Fibroblast of lung (primary cell): ENCODE measurements around the gene KRTAP19-6. TPM values are rescaled to one million over a fixed set of nuclear protein-coding genes. Genes with fewer than 3 reads are reported as not detected.
"Not testable (repeated sequence)": the region's sequence is repeated elsewhere in the genome, so short reads cannot be mapped to it uniquely, and the experiment has no call there.

Source experiments
- DNase-seq, 2 donors: peaks; one replicate each; pipeline versions ENCODE4 v3.0.0 to v3.0.0-alpha.2; 2010; ENCODE audit warnings: low read depth in 2 of 2
- H2AFZ ChIP-seq: 2 replicates; pipeline ENCODE4 v1.5.1; 2012; ENCODE audit warnings: low read length, control low read depth, inconsistent platforms
- H3K27ac ChIP-seq: 2 replicates; pipeline ENCODE4 v1.5.1; 2011; ENCODE audit warnings: low read length, control low read depth; ENCODE audit not compliant: insufficient read depth
- H3K27me3 ChIP-seq: 2 replicates; pipeline ENCODE4 v1.5.1; 2011; ENCODE audit warnings: mild to moderate bottlenecking, low read length; ENCODE audit not compliant: control insufficient read depth, insufficient read depth
- H3K36me3 ChIP-seq: 2 replicates; pipeline ENCODE4 v1.5.1; 2011; ENCODE audit warnings: low read length; ENCODE audit not compliant: control insufficient read depth, insufficient read depth
- H3K4me1 ChIP-seq: 2 replicates; pipeline ENCODE4 v1.5.1; 2011; ENCODE audit warnings: low read length; ENCODE audit not compliant: control insufficient read depth, insufficient read depth; ENCODE audit errors: extremely low read depth
- H3K4me2 ChIP-seq: 2 replicates; pipeline ENCODE4 v1.5.1; 2011; ENCODE audit warnings: low read length, control low read depth; ENCODE audit not compliant: insufficient read depth; ENCODE audit errors: extremely low read depth
- H3K4me3 ChIP-seq, 4 experiments: fragments of 200-600 bp in 1 of 4; sonication (generic) in 1 of 4; replicated peaks in 1 of 4; 2 replicates each; pipeline ENCODE4 v1.5.1; 2011 to 2016; ENCODE audit warnings: low read length in 4 of 4, low read depth in 3 of 4, mild to moderate bottlenecking in 3 of 4, control low read depth in 2 of 4, inconsistent platforms in 1 of 4, mixed read lengths in 1 of 4; ENCODE audit not compliant: insufficient read depth in 1 of 4; ENCODE audit errors: control extremely low read depth in 1 of 4
- H3K79me2 ChIP-seq: 2 replicates; pipeline ENCODE4 v1.5.1; 2012; ENCODE audit warnings: mild to moderate bottlenecking, low read length, inconsistent platforms; ENCODE audit not compliant: control insufficient read depth, insufficient read depth
- H3K9ac ChIP-seq: 2 replicates; pipeline ENCODE4 v1.5.1; 2011; ENCODE audit warnings: mild to moderate bottlenecking, low read length, control low read depth; ENCODE audit not compliant: insufficient read depth
- H3K9me3 ChIP-seq: 2 replicates; pipeline ENCODE4 v1.5.1; 2012; ENCODE audit warnings: low read depth, low read length; ENCODE audit not compliant: control insufficient read depth, insufficient read depth
- H4K20me1 ChIP-seq: 2 replicates; pipeline ENCODE4 v1.5.1; 2011; ENCODE audit warnings: low read length; ENCODE audit not compliant: control insufficient read depth, insufficient read depth; ENCODE audit errors: extremely low read depth
- EZH2 ChIP-seq: IDR thresholded peaks from 2 replicates; pipeline ENCODE4 v1.5.1; 2012; ENCODE audit warnings: low read length, control low read depth, mild to moderate bottlenecking; ENCODE audit errors: missing control alignments
- polyA plus RNA-seq, 2 donors: library from polyadenylated mRNA; depleted of rRNA in 1 of 2; stranded (reverse) in 1 of 2; unstranded in 1 of 2; fragments of >200 nt; gene quantifications; 2 replicates each; pipeline ENCODE4 v1.2.1, GENCODE V29; 2011 to 2012; ENCODE audit warnings: missing spikeins in 1 of 2
- total RNA-seq: library from RNA; depleted of rRNA; stranded (reverse); fragments of >200 nt; gene quantifications from 2 replicates; pipeline ENCODE4 v1.2.1, GENCODE V29; 2014
- TF ChIP-seq, protein P1 (sequence below), 2 donors: IDR thresholded peaks in 1 of 2; conservative IDR thresholded peaks in 1 of 2; 1 replicate in 1 of 2; 2 replicates in 1 of 2; pipeline ENCODE4 v1.5.1; 2011 to 2012; ENCODE audit warnings: low read length in 2 of 2, control low read depth in 1 of 2, inconsistent platforms in 1 of 2, low read depth in 1 of 2, mild to moderate bottlenecking in 1 of 2

KRTAP19-6 gene
- total and polyA plus RNA-seq, 2 donors (not counting 1 experiment from before 2014, with no cell fraction given): not detected

DNA sequence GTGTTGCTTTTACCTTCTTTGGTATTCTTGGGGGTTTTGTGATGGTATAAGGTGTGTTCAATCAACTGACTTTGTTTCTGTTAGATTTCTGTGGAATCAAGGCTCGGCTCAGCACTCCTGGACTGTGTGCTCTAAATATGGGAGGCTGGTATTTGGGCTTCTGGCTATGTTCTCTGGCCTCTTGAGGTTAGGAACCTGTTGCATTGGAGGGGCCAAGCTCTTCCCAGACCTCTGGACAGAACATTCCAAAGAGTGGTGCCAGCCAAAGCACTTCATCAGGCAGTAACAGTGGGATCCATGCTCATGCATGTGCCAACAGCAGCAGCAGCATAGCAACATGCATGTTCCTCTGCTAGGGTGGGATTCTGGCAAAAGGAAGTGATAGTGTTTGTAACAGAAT, 11.1 kb upstream of the KRTAP19-6 start:
- Histone ChIP-seq H3K9ac (no peak overlapping the region), H2AFZ (no peak overlapping the region), H3K4me3 (no peak overlapping the region), H3K27ac (no peak overlapping the region), H3K36me3 (no peaks in the 10 kb centered on the region), H3K4me1 (no peaks in the 10 kb centered on the region), H3K4me2 (no peak overlapping the region), H3K79me2 (no peaks in the 10 kb centered on the region), H4K20me1 (no peaks in the 10 kb centered on the region), H3K9me3 (no peaks in the 10 kb centered on the region), H3K27me3 (no peaks in the 10 kb centered on the region)
- DNase-seq: no peak
- TF ChIP-seq, protein P1, sequence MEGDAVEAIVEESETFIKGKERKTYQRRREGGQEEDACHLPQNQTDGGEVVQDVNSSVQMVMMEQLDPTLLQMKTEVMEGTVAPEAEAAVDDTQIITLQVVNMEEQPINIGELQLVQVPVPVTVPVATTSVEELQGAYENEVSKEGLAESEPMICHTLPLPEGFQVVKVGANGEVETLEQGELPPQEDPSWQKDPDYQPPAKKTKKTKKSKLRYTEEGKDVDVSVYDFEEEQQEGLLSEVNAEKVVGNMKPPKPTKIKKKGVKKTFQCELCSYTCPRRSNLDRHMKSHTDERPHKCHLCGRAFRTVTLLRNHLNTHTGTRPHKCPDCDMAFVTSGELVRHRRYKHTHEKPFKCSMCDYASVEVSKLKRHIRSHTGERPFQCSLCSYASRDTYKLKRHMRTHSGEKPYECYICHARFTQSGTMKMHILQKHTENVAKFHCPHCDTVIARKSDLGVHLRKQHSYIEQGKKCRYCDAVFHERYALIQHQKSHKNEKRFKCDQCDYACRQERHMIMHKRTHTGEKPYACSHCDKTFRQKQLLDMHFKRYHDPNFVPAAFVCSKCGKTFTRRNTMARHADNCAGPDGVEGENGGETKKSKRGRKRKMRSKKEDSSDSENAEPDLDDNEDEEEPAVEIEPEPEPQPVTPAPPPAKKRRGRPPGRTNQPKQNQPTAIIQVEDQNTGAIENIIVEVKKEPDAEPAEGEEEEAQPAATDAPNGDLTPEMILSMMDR (conservative IDR thresholded peaks at IDR 0.05 in 1 of 2, IDR thresholded peaks at IDR 0.05 in 1 of 2; ENCODE audit: low read depth in 1 of 2, low read length in 2 of 2): no peak
- TF ChIP-seq EZH2: no peak

DNA sequence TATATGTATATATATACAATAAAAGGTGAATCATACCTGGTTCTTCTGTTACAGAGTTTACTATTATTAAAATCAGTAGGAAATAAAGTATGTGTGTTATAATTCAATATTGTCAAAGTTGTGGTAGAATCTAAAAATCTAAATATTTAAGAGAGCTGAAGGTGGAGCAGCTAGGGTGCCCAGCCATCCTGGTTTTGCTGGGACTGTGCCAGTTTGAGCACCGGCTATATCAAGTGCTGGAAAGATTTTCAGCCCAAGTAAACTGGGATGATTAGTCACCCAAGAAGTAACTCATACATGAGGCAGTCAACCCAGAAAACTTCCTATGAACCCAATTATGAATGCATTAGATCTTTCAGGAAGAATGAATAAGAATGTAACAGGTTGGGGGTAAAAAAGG, 22.8 kb downstream of the KRTAP19-6 start:
- no peaks in the 10 kb centered on the region for H3K79me2 ChIP-seq
- no peaks in the 10 kb centered on the region for H3K9me3 ChIP-seq
- no peak overlapping the region for H2AFZ ChIP-seq
- H3K4me1 ChIP-seq: no peaks in the 10 kb centered on the region
- no peak overlapping the region for H3K4me3 ChIP-seq
- H3K27ac ChIP-seq: no peak overlapping the region
- no peaks in the 10 kb centered on the region for H4K20me1 ChIP-seq
- no peaks in the 10 kb centered on the region for H3K27me3 ChIP-seq
- H3K36me3 ChIP-seq: no peaks in the 10 kb centered on the region
- no peak overlapping the region for H3K9ac ChIP-seq
- no peak for DNase-seq
- H3K4me2 ChIP-seq: no peak overlapping the region
- TF ChIP-seq, protein P1 (conservative IDR thresholded peaks at IDR 0.05 in 1 of 2, IDR thresholded peaks at IDR 0.05 in 1 of 2; ENCODE audit: low read depth in 1 of 2, low read length in 2 of 2): no peak
- TF ChIP-seq EZH2: no peak

DNA sequence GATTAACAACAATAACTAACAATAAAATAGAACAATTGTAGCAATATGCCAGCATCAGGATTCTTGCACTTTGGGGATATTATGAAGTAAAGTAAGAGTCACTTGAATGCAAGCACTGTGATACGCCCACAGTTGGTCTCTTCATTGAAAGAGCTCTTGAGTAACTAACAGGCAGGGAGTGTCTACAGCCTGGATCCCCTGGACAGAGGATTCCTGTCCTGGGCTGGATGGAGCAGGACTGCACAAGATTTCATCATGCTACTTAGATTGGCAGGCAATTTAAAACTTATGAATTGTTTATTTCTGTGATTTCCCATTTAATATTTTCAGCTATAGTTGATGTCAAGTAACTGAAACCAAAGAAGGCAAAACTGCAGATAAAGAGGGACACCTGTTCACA, 26.0 kb downstream of the KRTAP19-6 start:
- H3K79me2 ChIP-seq: no peaks in the 10 kb centered on the region
- no peaks in the 10 kb centered on the region for H3K4me1 ChIP-seq
- no peak overlapping the region for H2AFZ ChIP-seq
- H3K4me2 ChIP-seq: no peak overlapping the region
- H3K27me3 ChIP-seq: no peaks in the 10 kb centered on the region
- H3K9me3 ChIP-seq: no peaks in the 10 kb centered on the region
- H3K36me3 ChIP-seq: no peaks in the 10 kb centered on the region
- DNase-seq: no peak
- no peak overlapping the region for H3K9ac ChIP-seq
- no peak overlapping the region for H3K27ac ChIP-seq
- H3K4me3 ChIP-seq: no peak overlapping the region
- no peaks in the 10 kb centered on the region for H4K20me1 ChIP-seq
- TF ChIP-seq, protein P1 (conservative IDR thresholded peaks at IDR 0.05 in 1 of 2, IDR thresholded peaks at IDR 0.05 in 1 of 2; ENCODE audit: low read depth in 1 of 2, low read length in 2 of 2): no peak
- TF ChIP-seq EZH2: no peak

DNA sequence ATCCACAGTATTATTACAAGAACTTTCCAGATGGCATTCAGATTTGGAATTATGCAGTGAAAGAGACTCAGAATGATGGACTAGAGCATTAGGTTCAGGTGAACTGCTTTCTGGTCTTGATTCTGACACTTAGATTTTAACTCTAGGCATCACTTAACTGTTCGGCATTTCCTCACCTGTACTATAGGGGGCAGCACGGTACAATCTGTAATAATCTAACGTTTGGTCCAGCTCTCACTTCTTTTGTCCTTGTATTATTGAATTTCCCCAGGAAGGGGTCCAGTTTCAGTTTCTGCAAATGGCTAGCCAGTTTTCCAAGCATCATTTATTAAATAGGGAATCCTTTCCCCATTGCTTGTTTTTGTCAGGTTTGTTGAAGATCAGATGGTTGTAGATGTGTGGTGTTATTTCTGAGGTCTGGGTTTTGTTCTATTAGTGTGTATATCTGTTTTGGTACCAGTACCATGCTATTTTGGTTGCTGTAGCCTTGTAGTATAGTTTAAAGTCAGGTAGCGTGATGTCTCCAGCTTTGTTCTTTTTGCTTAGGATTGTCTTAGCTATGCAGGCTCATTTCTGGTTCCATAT, 36.0 kb downstream of the KRTAP19-6 start:
- H3K79me2 ChIP-seq, DNase-seq, H3K27ac ChIP-seq, H4K20me1 ChIP-seq, H3K36me3 ChIP-seq, H3K9ac ChIP-seq, H3K4me3 ChIP-seq, H3K4me2 ChIP-seq, H3K27me3 ChIP-seq, H3K9me3 ChIP-seq, H3K4me1 ChIP-seq, H2AFZ ChIP-seq: not testable (repeated sequence)
